CD14-positive monocyte (primary cell): ENCODE results near the gene CISTR. TPM values are rescaled to one million over a fixed set of nuclear protein-coding genes. Genes with fewer than 3 reads are reported as not detected.

Source experiments
- DNase-seq, 3 donors: peaks; one replicate each; pipeline ENCODE4 v3.0.0-alpha.2; 2011 to 2022
- H2AFZ ChIP-seq: 2 replicates; pipeline ENCODE4 v1.6.0; 2012; ENCODE audit warnings: mild to moderate bottlenecking, low read depth, low read length, inconsistent platforms; ENCODE audit not compliant: insufficient read depth, poor library complexity, severe bottlenecking
- H3K27ac ChIP-seq, 2 donors: 1 replicate in 1 of 2; 2 replicates in 1 of 2; pipeline ENCODE4 v1.5.1; 2012 to 2013; ENCODE audit warnings: low read length in 2 of 2, control low read depth in 1 of 2, inconsistent platforms in 1 of 2, low read depth in 1 of 2, mild to moderate bottlenecking in 1 of 2
- H3K27me3 ChIP-seq, 2 donors: one replicate each; pipeline versions ENCODE4 v1.6.0 to v1.6.1; 2011 to 2013; ENCODE audit warnings: low read length in 2 of 2; ENCODE audit not compliant: control insufficient read depth in 2 of 2, insufficient read depth in 2 of 2
- H3K36me3 ChIP-seq, 2 donors: replicated peaks in 1 of 2; 1 replicate in 1 of 2; 2 replicates in 1 of 2; pipeline versions ENCODE4 v1.5.1 to v1.6.1; 2012 to 2013; ENCODE audit warnings: low read length in 2 of 2, control low read depth in 1 of 2, inconsistent platforms in 1 of 2, mild to moderate bottlenecking in 1 of 2; ENCODE audit not compliant: insufficient read depth in 2 of 2, control insufficient read depth in 1 of 2
- H3K4me1 ChIP-seq, 2 donors: 1 replicate in 1 of 2; 2 replicates in 1 of 2; pipeline versions ENCODE4 v1.5.1 to v1.6.1; 2012 to 2013; ENCODE audit warnings: low read length in 2 of 2, control low read depth in 1 of 2, inconsistent platforms in 1 of 2, mild to moderate bottlenecking in 1 of 2, moderate library complexity in 1 of 2; ENCODE audit not compliant: insufficient read depth in 2 of 2, control insufficient read depth in 1 of 2
- H3K4me2 ChIP-seq: replicated peaks from 2 replicates; pipeline ENCODE3; 2012; ENCODE audit warnings: low read length, moderate library complexity, mild to moderate bottlenecking; ENCODE audit not compliant: poor library complexity, severe bottlenecking; ENCODE audit errors: extremely low read depth
- H3K4me3 ChIP-seq, 3 experiments: fragments of 200-600 bp in 1 of 3; sonication (generic) in 1 of 3; replicated peaks in 1 of 3; 1 replicate in 2 of 3; 2 replicates in 1 of 3; pipeline ENCODE4 v1.5.1; 2011 to 2013; ENCODE audit warnings: low read length in 3 of 3, mild to moderate bottlenecking in 3 of 3, control low read depth in 2 of 3, low read depth in 2 of 3, inconsistent platforms in 1 of 3, moderate library complexity in 1 of 3
- H3K79me2 ChIP-seq: 2 replicates; pipeline ENCODE4 v1.6.0; 2012; ENCODE audit warnings: mild to moderate bottlenecking, control low read depth, inconsistent platforms, low read length, moderate library complexity; ENCODE audit not compliant: insufficient read depth
- H3K9ac ChIP-seq: 2 replicates; pipeline ENCODE4 v1.6.0; 2017; ENCODE audit warnings: low read length, mild to moderate bottlenecking; ENCODE audit not compliant: insufficient read depth, poor library complexity, severe bottlenecking
- H3K9me3 ChIP-seq, 2 donors: replicated peaks in 1 of 2; 1 replicate in 1 of 2; 2 replicates in 1 of 2; pipeline versions ENCODE4 v1.5.1 to v1.6.1; 2012 to 2013; ENCODE audit warnings: low read length in 2 of 2, control low read depth in 1 of 2; ENCODE audit not compliant: control insufficient read depth in 1 of 2, insufficient read depth in 1 of 2
- H4K20me1 ChIP-seq: 2 replicates; pipeline ENCODE4 v1.6.0; 2012; ENCODE audit warnings: mild to moderate bottlenecking, low read length, control low read depth, moderate library complexity; ENCODE audit not compliant: insufficient read depth
- H3K27ac Mint-ChIP-seq, 7 donors: one replicate each; pipeline ENCODE4 v1.8.0; 2020; ENCODE audit warnings: mild to moderate bottlenecking in 7 of 7, mixed read lengths in 7 of 7, moderate library complexity in 6 of 7, inconsistent platforms in 2 of 7
- H3K27me3 Mint-ChIP-seq, 3 donors: one replicate each; pipeline ENCODE4 v1.8.0; 2021 to 2022; ENCODE audit warnings: low read depth in 3 of 3, mild to moderate bottlenecking in 3 of 3, mixed read lengths in 3 of 3, moderate library complexity in 3 of 3, inconsistent platforms in 1 of 3
- H3K36me3 Mint-ChIP-seq, 2 donors: one replicate each; pipeline ENCODE4 v1.8.0; 2020; ENCODE audit warnings: mixed read lengths in 2 of 2, inconsistent platforms in 1 of 2, mild to moderate bottlenecking in 1 of 2
- H3K4me1 Mint-ChIP-seq: one replicate; pipeline ENCODE4 v1.8.0; 2020; ENCODE audit warnings: mild to moderate bottlenecking, mixed read lengths
- H3K4me3 Mint-ChIP-seq, 2 donors: one replicate each; pipeline ENCODE4 v1.8.0; 2020; ENCODE audit warnings: mild to moderate bottlenecking in 2 of 2, mixed read lengths in 2 of 2, moderate library complexity in 1 of 2
- H3K9me3 Mint-ChIP-seq, 7 donors: one replicate each; pipeline ENCODE4 v1.8.0; 2020 to 2022; ENCODE audit warnings: mixed read lengths in 7 of 7, mild to moderate bottlenecking in 6 of 7, moderate library complexity in 6 of 7, inconsistent platforms in 2 of 7
- CTCF ChIP-seq: fragments of 200-600 bp; IDR thresholded peaks from one replicate; pipeline ENCODE4 v1.8.0; 2022; ENCODE audit warnings: antibody characterized with exemption, mild to moderate bottlenecking
- WGBS: methylation state at CpG from one replicate; pipeline ENCODE4 v1.1.5; 2013; ENCODE audit warnings: missing lambda C conversion rate; ENCODE audit not compliant: insufficient coverage; 5-methylcytosine and 5-hydroxymethylcytosine counted together
- intact Hi-C, 2 donors: fragments of 100-400 bp; cut with micrococcal nuclease; formaldehyde crosslinking; loops; one replicate each; pipeline versions ENCODE4 v1.15.0 to v1.15.1; 2023
- polyA plus RNA-seq, 3 donors: library from polyadenylated mRNA; depleted of rRNA in 1 of 3; unstranded in 2 of 3; stranded (reverse) in 1 of 3; fragments of 300-500 nt in 2 of 3; fragments of >200 nt in 1 of 3; fragmentation: Illumina TruSeq in 2 of 3; gene quantifications; 1 replicate in 2 of 3; 2 replicates in 1 of 3; pipeline ENCODE4 v1.2.3, GENCODE V29; 2012 to 2021

CISTR gene
- polyA plus RNA-seq, 3 donors: not detected

GRCh38 chr12:53729644-53730043 lies 22.1 kb downstream of the CISTR start:
- Mint-ChIP-seq H3K36me3 (peaks cover 8 to 9% of the 10 kb centered on the region in 2 donors), H3K27me3 (peaks cover 17 to 23% (median 22%) of the 10 kb centered on the region in 3 donors), H3K4me3 (no peak overlapping the region), H3K9me3 (no peaks in the 10 kb centered on the region), H3K4me1 (peaks cover 20% of the 10 kb centered on the region), H3K27ac (no peak overlapping the region)
- Histone ChIP-seq H3K36me3 (peaks cover 3 to 8% of the 10 kb centered on the region in 2 donors), H3K9me3 (no peaks in the 10 kb centered on the region), H4K20me1 (peaks cover 16% of the 10 kb centered on the region), H3K9ac (no peak overlapping the region), H2AFZ (no peak overlapping the region), H3K27ac (no peak overlapping the region), H3K27me3 (peaks cover 12 to 18% of the 10 kb centered on the region in 2 donors), H3K79me2 (no peaks in the 10 kb centered on the region), H3K4me1 (peaks cover 16 to 20% of the 10 kb centered on the region in 2 donors), H3K4me3 (no peak overlapping the region), H3K4me2 (no peak overlapping the region)
- peak in 1 of 3 donors; percentile 46 for DNase-seq
- intact Hi-C loops: loop anchor here in 1 of 2 donors (5.0 kb wide), 1 partner anchor 458 kb away; the partner anchor contains the start of gene SMUG1
- TF ChIP-seq CTCF: no peak

DNA sequence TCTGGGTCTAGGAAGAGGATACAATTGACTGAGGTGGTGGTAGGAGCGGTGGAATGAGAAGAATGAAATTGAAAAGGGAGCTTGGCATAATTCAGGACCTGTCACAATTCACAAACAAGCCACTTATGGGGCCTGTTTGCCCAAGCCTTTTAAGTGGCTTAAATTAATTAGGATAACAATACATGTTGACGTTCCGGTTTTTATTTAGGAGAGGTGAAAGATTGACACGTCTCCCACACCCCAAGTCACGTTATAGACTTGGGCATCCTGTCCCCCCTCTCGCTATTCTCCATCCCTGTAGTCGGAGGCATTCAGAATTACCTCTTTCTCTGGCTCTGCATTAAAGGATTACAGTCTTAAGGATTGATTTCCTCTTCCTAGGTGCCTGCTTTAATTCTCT lies 23.6 kb downstream of the CISTR start:
- H3K4me3 Mint-ChIP-seq: peak overlapping the region; percentile 96 to 97

More for the DNA sequence above, 23.6 kb downstream of the CISTR start:
- peaks cover 16 to 20% of the 10 kb centered on the region in 2 donors for H3K4me1 ChIP-seq
- no peak for TF ChIP-seq CTCF
- Mint-ChIP-seq H3K9me3 (no peaks in the 10 kb centered on the region), H3K27me3 (peaks cover 10 to 19% (median 12%) of the 10 kb centered on the region in 3 donors), H3K27ac (peak overlapping the region in 1 of 7 donors; percentile 95), H3K4me1 (peaks cover 15% of the 10 kb centered on the region), H3K36me3 (peaks cover 22 to 24% of the 10 kb centered on the region in 2 donors)
- peaks cover 16 to 22% of the 10 kb centered on the region in 2 donors for H3K36me3 ChIP-seq
- intact Hi-C loops: loop anchor here in 1 of 2 donors (5.0 kb wide), 1 partner anchor 459 kb away; the partner anchor contains the start of gene SMUG1
- peak overlapping the region; percentile 44 for H3K9ac ChIP-seq
- peak overlapping the region in 1 of 3 experiments; percentile 98 for H3K4me3 ChIP-seq
- H3K9me3 ChIP-seq: no peaks in the 10 kb centered on the region
- peak overlapping the region in 1 of 2 donors; percentile 81 for H3K27ac ChIP-seq
- peak overlapping the region; percentile 93 for H2AFZ ChIP-seq
- H3K4me2 ChIP-seq: peak overlapping the region; percentile 96
- DNase-seq: no peak
- peaks cover 4 to 8% of the 10 kb centered on the region in 2 donors for H3K27me3 ChIP-seq
- H3K79me2 ChIP-seq: no peaks in the 10 kb centered on the region
- 90% methylated on average over 2 of the region's 7 CpGs for WGBS
- peaks cover 17% of the 10 kb centered on the region for H4K20me1 ChIP-seq
